ENCODE measurements around the gene ARL13A.

DNA sequence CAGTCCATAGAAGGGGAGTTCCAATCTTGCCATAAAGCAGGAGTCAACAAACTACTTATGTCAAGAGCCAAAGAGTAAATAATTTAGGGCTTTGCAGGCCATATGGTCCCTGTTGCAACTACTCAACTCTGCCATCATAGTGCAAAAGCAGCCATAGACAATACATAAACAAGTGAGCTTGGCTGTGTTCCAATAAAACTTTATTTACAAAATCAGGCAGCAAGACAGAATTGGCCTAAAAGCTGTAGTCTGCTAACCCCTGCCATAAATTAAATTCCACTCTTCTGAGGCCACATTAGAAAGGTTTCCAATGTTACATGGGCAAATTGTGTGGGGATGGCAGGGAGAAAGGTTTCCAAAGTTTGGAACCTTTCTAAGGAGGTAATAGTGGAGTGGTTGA is 67.7 kb downstream of the ARL13A start:
- no peak for TF ChIP-seq CTCF (IDR thresholded peaks at IDR 0.05)
- TF ChIP-seq POLR2AphosphoS5 (IDR thresholded peaks at IDR 0.05): no peak
